Transverse colon (tissue), 4 donors: ENCODE measurements around the gene TMEM89.

ENCODE experiments used
- CTCF ChIP-seq, 5 experiments: fragments of 200-600 bp in 3 of 5; fragments of 450-650 bp in 2 of 5; sonication (generic) in 3 of 5; IDR thresholded peaks; 1 replicate in 2 of 5; 2 replicates in 3 of 5; pipeline ENCODE4 v1.5.1; 2016 to 2017; ENCODE audit warnings: antibody characterized with exemption in 5 of 5, inconsistent platforms in 3 of 5, mild to moderate bottlenecking in 2 of 5, moderate library complexity in 1 of 5
- POLR2A ChIP-seq: fragments of 450-650 bp; IDR thresholded peaks from one replicate; pipeline ENCODE4 v1.6.1; 2016; ENCODE audit warnings: antibody characterized with exemption, mild to moderate bottlenecking, moderate library complexity
- POLR2AphosphoS5 ChIP-seq, 3 donors: sonication (generic); formaldehyde crosslinking; IDR thresholded peaks; one replicate each; pipeline ENCODE4 v1.6.1; 2016; ENCODE audit warnings: antibody characterized with exemption in 3 of 3

GRCh38 chr3:48633256-48633655, 11.7 kb upstream of the TMEM89 start:
- TF ChIP-seq CTCF (IDR thresholded peaks at IDR 0.05) (no peak), POLR2AphosphoS5 (IDR thresholded peaks at IDR 0.05) (no peak), POLR2A (no peak)
